ENCODE results near the gene SPSB4. TPM values are rescaled to one million over a fixed set of nuclear protein-coding genes. Genes with fewer than 3 reads are reported as not detected.

SPSB4 gene
- total RNA-seq, 2 donors from 2014 or later: 0.14 TPM; not detected in 1

DNA sequence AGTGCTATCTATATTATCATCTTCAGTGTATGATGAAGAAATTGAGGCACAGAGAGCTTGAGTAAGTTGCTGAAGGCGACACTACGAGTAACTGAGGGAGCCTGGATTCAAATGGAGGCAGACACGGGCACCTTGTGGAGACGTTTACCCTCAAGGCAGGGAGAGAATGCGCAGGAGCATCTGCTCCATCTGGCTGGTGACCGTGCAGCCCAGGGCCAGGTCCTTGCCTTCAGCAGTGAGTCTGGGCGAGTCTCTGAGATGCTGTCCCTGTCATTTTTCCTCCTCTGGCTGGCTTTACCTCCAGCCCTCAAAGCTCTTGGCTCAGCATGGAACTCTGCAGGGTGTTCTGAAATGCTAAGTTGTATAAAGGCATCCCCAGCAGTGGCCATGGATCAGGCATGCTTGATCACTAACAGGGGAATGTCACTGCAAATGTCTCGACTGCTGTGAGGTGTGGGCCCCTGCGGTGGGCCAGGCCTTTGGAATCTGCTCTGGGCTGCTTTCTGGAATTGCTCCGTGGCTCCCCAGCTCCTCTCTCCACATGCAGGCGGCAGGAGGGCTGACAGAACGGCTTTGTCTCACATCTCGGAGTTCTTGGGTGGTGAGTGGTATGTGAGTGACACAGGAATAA is 19.7 kb downstream of the SPSB4 start:
- intact Hi-C loops (cut with DNase I, micrococcal nuclease): no loop called here
- DNase-seq: no peak
- ATAC-seq: no peak

DNA sequence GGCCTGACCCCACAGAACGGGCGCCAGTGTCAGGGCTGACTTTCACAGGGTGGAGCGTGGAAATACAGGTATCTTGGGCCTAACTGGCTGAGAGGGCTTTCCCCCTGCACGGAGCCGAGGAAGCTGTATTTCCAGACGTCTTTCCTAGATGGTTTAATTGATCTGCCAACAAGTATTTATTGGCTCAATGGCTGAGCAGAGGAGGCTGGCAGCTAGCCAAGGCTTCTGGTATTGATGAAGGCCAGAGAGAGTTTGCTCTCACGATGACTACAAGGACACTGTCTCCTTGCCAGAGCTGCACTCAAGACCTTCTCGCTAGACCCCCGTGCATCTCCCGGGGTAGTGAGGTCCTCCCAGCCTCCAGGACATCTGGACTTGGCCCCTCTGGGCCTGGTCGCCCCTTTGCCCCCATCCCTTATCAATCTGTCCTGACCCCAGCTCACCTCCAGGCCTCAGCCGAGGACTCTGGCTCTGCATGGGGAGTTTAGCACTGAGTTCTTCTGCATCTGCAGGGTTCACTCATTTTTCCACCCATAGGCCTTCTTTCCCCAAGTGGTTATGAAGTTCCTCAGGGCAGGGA is 20.6 kb downstream of the SPSB4 start:
- DNase-seq: no peak
- ATAC-seq: no peak
- intact Hi-C loops (cut with DNase I, micrococcal nuclease): no loop called here

DNA sequence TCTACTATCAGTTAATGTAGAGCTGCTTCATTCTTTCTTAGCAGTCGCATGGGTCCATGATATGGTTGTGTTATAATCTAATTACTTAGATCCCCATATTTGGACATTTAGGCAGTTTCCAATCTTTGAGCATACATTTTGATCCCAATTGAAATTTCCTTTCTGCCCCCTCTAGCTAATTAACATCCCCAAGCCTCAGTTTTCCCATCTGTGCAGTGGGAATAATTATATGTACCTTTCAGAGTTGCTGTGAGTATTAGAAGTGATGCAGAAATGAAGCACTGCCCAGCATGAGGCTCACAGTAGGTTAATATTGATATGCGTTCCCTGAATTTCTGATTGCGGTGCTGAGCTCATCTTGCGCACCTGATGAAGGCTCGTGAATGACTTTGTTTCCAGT is 21.8 kb downstream of the SPSB4 start:
- DNase-seq (no peak), ATAC-seq (no peak)
- intact Hi-C loops (cut with DNase I, micrococcal nuclease): no loop called here

DNA sequence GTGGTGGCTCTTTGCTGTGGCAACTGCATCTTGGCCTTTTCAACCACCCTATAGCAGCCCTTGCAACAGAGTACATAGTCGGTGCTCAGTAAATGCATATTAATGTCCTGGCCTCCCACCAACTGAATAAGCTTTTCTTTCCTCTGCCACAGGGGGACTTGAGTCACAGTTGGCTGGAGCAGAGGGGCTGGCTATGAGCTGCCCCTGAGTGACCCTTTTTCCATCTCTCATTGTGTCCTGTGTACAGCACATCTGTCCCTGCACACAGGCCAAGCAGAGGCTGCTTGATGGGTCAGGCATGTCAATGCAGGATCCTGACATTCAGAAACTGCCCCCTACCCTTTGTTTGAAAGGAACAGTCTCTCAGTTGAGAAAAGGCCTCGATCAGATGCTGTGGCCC is 22.4 kb downstream of the SPSB4 start:
- ATAC-seq: no peak
- intact Hi-C loops (cut with DNase I, micrococcal nuclease): no loop called here
- DNase-seq: no peak

DNA sequence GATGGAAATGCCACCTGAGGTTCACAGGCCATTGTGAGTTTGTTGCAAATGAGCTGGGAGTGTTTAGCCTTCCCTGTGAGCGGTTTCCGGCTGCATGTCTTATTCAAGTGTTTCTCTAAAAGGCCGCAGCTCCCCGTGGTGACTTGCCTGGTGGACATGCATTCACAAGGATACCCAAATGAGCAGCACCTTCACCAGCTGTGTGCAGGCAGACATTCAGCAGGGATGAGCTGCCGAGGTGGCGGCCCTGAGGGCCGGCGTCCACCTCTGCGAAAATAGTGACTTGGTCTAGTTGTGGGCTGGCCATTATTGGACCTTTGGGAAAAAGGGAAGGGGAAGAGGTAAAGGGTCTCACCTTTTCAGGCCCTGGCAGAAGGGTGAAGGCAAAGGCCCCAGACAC is 23.4 kb downstream of the SPSB4 start:
- intact Hi-C loops (cut with DNase I, micrococcal nuclease): no loop called here
- no peak for DNase-seq

DNA sequence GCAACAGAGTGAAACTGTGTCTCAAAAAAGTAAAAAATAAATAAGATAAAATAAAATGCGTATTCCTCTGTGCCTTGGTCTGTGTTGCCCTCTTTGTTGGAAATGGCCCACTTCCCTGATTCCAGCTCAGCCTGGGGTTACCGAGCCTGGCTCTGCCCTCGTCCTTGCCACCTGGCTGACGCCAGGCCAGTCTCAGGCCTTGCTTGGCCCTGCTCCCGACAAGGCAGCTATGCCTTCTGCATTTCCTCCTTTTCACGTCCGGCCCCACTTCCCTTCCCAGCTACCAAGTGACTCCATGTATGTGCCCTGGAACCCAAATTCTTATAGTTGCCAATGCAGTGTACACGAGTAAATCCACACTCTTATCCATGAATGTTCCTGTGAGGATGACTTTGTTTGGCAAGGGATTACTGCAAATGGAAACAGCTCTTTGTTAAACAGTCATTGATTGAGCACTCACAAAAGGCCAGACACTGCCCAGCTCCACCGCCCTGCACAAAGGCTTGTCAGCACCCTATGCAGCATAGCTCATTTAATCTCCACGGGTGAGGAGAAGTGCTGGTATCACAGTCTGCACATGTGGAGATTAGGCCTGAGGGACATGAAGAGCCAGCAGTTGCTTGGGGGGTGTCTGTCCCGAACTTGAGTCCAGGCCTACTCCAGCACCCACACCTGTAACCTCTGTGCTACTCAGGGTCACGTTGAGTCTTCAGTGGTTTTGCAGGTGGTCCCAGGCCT is 25.1 kb downstream of the SPSB4 start:
- intact Hi-C loops (cut with DNase I, micrococcal nuclease): no loop called here
- peak in 1 of 2 donors; percentile 15 for DNase-seq
- ATAC-seq: no peak

More for the DNA sequence above, 23.4 kb downstream of the SPSB4 start:
- ATAC-seq: no peak

DNA sequence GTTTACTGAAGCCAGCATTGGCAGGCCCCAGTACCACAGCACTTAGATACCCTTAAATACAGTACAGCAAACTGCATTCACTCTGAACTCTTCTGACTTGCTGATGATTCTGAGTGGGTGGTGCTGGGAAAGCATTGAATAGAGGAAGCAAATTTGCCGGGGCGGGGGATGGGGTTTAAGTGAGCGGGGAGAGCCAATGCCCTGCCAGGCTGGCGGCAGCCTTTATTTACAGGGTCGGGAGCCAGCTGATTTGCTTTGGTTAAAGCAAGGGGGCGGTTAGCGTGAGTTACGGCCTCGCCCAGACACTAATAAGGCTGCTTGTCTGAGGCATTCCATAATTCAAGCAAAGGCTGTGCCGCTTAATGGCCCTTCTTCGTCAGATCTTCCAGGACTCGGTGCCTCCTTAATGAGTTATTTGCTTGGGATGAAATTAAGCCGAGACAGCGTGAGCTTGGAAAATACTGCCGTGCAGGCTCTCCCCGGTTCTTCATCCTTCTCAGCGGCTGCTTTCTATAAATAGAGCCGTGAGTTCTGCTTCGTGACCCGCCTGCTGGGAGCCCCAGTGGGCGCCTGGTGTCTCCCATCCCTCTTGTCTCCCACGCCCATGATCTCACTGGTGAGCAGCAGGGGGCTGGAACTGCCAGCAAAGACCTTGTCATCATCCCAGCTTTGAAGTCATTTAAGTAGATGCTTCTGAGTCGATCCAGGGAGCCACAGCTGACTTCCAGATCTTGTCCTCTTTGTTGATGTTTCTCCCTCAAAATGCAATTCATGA is 25.8 kb downstream of the SPSB4 start:
- DNase-seq (peak; percentile 43 to 54), ATAC-seq (peak; percentile 46)
- intact Hi-C loops (cut with DNase I, micrococcal nuclease): no loop called here

DNA sequence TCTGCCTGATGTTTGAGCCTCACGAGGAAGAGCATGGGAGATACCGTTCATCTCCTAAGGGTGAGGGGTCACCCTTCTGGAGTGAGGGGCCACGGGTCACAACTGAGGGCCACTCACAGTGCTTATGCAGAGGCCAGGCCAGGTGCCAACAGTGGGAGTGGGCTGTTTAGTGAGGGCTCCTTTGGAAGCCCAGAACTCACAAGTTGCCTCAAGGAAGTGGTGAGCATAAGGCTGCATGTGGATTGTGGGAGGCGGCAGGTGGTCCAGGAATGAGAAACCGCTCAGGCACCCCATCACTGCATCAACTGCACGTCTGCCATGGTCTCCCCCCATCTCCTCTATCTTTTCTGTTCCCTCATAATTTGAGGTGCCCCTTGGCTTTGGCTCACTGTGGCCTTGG is 26.5 kb downstream of the SPSB4 start:
- no peak for DNase-seq
- intact Hi-C loops (cut with DNase I, micrococcal nuclease): no loop called here
- ATAC-seq: no peak

DNA sequence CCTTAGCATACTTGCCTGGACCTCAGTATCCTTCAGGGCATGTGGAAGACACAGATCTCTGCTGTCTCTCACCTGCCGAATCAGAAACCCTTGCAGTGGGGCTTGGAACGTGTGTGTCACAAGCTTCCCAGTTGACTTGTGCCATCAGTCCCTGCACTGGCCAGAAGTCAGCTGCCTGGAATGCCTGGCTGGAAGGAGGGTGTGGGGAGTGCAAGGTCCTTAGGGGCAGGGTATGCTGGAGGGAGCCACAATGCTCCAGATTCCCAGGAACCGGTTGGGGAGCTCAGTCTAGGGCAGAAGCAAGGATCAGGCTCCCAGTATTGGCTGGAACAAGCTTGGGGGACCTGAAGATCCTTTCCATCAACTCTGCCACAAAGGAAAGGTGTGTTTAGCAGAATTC is 27.1 kb downstream of the SPSB4 start:
- DNase-seq (no peak), ATAC-seq (no peak)
- intact Hi-C loops (cut with DNase I, micrococcal nuclease): no loop called here

DNA sequence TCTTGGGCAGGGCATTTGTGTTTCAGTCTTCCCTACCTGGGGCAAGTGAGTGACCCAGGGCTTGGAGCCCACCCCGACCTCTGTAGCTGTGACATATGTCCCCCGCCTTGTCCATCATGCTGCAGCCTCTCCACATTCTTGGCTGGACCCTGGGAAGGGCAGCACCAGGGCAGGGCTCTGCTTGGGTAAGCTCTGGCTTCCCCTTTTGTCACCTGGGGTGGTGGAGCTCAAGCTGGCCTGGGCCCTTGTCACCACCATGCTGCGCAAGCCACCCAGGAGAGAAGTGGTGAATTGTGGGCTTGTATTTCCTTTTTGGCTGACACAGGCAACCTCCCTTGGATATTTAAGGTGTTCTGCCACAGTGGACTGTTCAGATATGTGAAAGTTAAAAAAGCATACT is 29.3 kb downstream of the SPSB4 start:
- intact Hi-C loops (cut with DNase I, micrococcal nuclease): no loop called here
- DNase-seq (no peak), ATAC-seq (no peak)

DNA sequence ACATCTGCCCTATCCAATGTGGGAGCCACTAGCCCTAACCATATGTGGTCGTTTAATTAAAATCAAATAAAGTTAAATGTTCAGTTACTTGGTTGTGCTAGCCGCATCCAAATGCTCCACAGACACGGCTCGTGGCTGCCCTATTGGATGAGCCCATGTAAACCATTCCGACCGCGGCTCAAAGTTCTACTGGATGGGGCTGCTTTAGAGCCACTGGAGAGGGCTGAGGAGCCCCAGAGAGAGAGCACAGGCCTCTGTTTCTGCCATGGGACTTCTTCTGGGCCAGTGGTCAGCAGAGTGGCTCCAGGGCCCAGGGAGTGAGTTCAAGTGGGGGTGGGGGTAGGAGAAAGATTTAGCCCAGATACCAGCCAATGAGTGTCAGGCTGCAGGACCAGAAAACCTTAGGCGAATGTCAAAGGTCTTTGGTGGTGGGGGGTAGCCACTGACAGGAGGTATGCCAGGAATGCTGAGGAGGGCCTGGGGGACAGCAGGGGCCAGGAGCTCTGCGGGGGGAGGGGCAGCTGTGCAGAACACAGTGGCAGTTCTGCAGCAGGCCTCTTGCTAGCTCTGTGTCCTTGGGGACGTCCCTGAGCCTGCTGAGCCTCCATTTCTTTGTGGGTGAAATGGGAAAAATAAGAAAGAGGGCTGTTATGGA is 30.1 kb downstream of the SPSB4 start:
- DNase-seq (no peak), ATAC-seq (no peak)
- intact Hi-C loops (cut with DNase I, micrococcal nuclease): no loop called here

DNA sequence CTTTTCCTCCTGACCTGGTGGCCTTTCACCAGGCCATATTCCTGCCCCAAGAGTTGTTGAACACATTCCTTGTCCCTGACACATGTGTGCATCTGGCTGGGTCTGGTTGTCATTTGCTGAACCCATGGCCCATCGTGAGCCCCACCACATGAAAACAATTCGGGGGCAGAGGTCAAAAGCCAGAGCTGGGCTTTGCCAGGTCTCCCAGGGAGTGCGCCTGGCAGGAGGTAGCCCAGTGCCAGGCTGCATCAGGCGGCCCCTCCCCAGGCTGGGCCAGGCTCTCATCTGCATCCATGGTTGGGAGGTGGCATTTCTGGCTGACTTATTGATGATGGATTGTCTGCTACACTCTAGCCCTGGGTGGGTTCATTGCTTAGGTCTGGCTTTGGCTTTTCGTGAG is 30.9 kb downstream of the SPSB4 start:
- intact Hi-C loops (cut with DNase I, micrococcal nuclease): no loop called here
- DNase-seq (no peak), ATAC-seq (no peak)

DNA sequence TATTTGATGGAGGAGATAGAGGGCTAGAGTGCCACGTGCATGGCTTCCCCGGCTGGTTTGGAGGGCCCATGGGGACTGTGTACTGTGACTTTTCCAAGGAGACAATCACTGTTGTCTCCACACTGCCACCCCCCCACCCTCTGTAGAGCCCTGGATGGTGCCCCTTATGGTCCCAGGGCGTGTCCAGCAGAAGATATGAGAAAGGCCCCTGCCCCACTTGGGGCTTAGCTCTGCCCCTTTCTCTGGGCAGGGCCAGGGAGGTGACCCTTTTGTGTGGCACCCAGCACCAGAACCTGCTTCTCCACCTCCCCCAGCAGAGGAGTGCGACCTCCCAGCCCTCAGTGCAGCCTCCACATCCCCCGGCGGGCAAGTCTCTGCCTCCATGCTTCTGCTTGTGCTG is 32.1 kb downstream of the SPSB4 start:
- intact Hi-C loops (cut with DNase I, micrococcal nuclease): no loop called here
- no peak for ATAC-seq

DNA sequence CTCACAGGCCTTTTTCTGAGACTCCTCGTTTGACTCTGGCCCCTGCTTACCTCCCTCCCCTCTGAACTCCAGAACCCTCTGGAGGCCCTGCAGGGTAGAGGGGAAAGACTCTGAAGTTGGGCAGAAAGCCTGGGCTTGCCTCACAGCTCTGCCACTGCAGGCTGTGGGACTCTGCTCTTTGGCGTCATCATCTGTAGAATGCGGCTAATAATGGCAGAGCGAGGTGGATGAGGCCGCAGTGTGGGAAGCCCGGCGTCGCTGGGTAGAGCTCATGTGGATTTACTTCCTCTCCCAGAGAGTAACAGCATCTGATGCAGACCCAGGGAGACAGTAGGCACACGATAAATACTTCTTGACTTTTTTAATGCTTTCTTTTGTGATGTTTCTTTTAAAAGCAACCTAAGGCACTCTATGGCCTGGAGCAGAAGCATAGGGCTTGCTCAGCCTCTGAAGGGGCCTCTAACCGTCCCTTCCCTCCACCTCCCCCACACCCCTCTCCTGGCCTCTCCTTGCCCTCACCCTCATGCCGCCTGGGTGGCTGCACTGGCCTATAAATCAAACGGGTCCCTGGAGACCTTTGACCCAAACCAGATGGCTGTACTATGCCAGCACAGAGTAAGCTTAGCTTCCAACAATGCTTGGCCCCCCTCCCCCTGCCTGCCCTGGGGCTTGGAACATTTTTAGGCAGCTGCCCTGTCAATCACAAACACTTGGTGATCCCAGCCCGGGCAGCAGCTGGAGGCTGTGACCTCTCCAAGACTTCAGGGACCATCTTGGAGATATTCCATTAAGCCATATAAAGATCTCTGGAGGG is 32.9 kb downstream of the SPSB4 start:
- intact Hi-C loops (cut with DNase I, micrococcal nuclease): no loop called here
- ATAC-seq: no peak
- no peak for DNase-seq

More for the DNA sequence above, 32.1 kb downstream of the SPSB4 start:
- DNase-seq: no peak

DNA sequence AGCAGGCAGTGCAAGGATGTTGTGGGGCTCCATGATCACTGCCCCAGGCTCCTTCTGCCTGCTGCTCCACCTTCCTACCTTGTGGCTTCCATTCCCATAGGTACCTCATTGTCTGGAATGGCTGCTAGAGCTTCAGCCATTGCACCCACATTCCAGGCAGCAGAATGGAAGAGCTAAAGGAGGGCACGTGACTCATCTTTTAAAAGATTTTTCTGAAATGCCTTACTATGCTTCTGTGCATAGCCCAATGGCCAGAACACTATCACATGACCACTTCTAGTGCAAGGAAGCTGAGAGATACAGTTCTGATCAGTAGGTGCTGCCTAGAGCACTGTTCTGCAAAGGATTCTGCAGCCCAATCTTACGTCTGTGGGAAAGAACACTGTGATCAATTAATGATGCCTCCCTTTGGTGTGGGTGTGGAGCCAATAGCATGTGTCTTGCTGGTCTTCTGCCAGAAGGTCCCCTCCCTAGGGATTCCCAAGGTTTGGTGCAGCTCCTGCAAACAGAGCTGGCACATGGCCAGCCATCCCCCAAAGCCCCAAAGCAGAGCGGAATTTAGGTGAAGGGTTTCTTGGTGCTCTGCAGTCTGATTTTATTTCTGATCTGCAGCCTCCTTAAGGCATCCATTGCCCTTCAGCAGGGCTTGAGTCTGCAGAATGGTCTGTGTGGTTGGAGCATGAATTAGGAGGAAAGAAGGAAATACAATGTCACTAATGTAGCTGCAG is 34.4 kb downstream of the SPSB4 start:
- intact Hi-C loops (cut with DNase I, micrococcal nuclease): no loop called here
- no peak for DNase-seq
- ATAC-seq: no peak

DNA sequence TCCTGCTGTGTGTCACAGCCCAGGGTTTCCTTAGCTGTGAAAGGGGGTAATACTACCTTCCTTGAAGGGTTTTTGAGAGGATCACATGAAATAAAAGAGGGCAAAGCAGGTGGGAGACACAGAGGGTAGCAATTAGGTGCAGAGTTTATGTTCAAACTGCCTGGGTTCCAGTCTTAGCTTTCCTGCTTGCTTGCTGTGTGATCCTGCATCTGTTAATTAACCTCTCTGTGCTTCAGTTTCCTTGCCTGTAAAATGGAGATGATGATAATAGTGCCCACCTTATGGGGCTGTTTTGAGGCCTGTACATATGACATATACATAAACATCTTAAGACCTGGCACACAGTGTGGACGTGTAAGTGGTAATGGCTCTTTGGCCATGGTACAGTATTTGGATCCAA is 35.0 kb downstream of the SPSB4 start:
- DNase-seq (no peak), ATAC-seq (no peak)
- intact Hi-C loops (cut with DNase I, micrococcal nuclease): no loop called here

DNA sequence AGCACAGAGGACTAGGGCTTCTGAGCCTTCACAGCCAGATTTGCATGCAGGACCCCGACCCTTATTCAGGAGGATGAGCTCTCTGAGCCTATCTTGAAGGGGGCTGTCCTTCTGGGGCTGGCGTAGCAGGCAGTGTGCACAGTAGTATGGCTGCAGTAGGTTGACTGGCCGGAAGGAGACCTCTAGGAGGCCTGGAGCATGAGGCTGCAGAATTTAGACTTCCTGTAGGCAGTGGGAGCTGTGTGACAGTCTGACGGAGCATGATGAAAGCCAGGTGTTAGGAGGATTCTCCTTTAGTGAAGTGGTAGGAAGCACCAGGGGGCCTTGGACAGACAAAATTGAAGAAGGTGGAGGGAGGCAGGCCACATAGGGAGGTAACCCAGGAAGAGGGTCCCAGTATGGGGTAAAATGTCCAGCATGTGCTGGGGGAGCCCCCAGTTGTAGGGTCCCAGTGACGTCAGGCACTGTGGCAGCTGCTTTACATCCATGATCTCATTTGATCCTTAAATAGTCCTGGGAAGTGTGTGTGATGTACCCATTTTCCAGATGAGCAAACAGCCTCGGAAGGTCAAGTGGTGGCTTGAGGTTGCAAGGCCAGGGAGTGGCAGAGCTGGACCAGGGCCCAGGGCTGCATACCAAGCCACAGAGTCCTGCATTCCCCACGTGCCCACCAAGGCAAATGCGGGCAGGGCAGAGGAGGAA is 36.1 kb downstream of the SPSB4 start:
- DNase-seq: no peak
- ATAC-seq: no peak
- intact Hi-C loops (cut with DNase I, micrococcal nuclease): no loop called here
